Ureter (tissue), 1 donor: Measurements from ENCODE around the gene CHRM4. TPM values are rescaled to one million over a fixed set of nuclear protein-coding genes. Genes with fewer than 3 reads are reported as not detected.

ENCODE experiments used
- DNase-seq: peaks from one replicate; pipeline ENCODE4 v3.0.0-alpha.2; 2020; ENCODE audit warnings: low spot score
- total RNA-seq: library from RNA; stranded (reverse); gene quantifications from one replicate; pipeline ENCODE4 v1.2.4, GENCODE V29; 2023
- donor health status: DM: yes; HTN: yes; CAD: no.

Gene CHRM4
- total RNA-seq, result not detected

DNA sequence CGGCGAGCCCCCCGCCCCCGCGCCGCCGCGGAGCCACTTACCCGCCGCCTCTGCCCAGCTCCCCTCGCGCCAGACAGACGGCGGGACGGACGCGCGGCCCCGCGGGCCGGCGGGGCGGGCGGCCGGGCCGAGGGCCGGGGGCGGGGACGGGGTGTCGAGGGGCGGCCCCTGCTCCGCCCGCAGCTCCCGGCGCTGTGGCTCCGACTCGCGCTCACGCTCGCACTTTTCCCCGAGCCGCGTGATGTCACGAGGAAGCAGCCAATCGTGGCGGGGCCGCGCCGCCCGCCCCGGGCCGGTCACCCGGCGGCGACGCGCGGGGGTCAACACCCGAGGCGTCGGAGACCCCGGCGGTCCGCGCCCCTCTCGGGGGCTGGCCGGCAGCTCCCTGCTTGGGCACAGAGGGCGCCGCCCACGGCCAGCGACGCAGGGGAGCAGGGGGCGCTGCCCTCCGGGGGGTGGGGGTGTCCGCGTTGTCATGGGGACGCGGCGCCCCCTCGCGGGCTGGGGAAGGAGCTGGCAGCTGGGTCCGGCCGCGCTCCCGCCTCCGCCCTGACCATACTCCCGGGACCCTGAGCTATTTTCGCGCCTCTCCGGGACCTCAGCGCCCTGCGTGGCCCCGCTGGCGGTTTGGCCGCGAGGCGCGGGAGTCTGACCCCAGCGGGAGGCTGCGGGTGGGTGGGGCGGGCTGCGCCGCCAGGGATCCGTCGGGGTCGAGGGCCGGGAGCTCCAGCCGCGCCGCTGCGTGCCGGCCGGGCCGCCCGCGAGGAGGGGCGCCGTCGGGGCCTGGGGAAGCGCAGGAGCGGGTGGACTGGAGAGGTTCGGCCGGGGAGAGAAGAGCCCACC lies at the start of gene CHRM4:
Gene CHRM4 (minus strand): TSS at position 199 of the 843 bp plus-strand sequence. CDS start 5,219 bp downstream, outside the sequence.
- no peak for DNase-seq

DNA sequence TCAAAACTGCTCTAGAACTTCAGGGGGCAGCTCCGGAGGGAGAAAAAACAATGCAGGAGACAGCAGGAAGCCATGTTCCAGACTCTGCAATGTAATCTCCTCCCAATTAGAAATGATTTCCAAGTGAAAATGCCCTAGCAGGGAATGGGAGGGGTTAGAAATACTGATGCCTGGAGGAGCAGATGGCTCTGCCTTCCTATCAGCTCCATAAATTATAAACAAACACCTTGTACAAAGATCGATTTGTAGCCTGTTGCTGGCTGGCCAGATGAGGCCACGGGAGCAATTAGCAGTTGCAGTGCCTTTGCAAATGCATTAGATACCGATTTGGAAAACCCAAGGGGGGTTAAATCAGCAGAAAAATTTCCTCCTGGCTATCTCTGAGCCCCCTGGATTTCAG lies 46.6 kb upstream of the CHRM4 start:
- no peak for DNase-seq

DNA sequence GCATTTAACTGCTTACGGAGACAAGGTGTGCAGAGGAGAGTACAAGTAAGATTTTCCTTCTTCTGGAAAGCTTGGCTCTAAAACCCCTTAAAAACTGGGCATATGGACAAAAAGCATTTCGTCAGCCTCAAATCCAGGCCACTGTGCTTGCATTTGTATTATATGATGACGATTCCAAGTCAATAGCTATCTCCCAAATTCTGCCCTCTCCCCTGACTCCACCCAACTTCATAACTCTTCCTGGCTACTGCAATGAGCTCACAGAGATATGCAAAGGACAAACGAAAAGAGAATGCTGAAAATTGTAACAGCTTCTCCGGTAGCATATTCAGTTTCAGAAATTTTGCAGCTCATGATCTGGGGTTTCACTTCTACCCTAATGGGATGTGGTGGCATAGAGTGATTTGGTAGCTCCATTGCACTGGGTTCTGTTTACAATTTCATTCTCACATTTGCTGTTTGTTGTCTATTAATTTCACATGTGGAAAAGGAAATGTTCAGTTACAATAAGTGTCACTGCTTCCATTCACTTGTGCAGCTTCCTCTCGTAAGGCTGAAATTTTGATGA lies 45.6 kb upstream of the CHRM4 start:
- no peak for DNase-seq

DNA sequence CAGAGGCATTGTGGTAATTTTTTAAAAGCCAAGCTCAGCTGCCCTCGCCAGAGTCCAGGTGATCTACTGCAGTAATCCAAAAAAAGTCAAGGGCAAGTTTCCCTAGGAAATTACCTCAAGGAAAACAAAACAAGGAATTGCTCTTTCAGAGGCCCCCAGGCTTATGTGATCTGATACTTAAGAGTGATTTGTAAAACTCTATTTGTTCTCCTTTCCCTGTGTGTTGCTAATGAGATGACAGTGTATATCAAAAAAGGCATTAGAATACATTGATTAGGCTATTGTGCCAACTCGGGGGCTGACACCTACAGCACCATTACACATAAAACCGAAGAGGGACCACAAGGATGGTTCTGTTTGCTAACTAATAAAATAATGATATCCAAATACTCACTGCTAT lies 44.5 kb upstream of the CHRM4 start:
- DNase-seq, result no peak

DNA sequence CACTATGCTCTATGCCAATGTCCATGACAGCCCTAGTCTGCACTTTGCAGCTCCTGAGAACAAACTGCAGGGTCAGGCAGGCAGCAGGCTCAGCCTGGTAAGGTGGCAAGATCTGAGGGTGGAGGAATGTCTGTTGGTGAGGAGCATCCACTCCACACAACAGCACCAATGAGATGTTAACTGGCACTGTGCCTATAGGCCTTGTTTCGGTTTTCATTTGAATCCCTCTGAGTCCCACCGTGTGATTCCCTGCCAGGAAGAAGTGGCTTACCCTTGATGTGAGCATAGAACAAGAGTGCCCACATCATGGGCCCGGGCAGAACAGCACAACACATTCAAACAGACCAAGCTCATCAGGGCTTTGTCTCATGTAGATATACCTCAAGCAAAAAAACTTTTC lies 44.1 kb upstream of the CHRM4 start:
- no peak for DNase-seq

DNA sequence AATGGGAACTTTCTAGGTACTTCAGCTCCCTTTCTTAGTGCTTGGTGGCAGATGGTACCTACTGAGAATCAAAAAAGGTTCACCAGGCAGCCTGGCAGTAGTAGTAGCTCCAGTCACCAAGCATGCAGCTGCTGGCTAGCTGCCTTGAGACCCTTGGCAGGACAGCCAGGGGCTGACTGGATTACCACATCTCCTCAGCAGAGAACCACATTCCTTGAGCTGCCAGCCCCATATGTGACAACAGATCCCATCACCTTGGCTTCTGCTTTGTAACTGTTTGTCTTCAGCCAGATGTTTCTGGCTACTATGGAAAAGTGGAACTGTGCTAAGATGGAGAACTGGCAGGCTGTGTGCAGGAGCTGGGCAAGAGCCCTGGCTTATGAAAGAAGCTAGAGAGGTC lies 39.6 kb upstream of the CHRM4 start:
- no peak for DNase-seq

DNA sequence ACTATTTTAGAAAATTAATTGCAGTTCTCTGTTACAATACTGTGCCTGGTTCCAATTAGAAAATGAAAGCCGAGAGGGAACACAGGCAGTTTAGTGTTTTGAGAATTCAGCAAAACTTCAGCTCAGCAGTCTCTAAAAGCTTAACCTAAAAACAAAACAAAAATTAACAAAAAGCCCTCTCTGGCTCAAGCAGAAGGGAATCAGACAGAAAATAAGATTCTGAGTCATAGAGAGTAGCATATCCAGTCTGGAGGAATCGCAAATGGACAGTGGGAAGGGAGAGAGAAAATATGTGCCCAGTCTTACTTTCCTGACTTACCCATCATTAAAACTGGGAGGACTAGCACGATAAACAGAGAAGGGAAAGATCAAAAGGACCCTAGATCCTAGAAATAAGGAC lies 38.1 kb upstream of the CHRM4 start:
- DNase-seq, result no peak

DNA sequence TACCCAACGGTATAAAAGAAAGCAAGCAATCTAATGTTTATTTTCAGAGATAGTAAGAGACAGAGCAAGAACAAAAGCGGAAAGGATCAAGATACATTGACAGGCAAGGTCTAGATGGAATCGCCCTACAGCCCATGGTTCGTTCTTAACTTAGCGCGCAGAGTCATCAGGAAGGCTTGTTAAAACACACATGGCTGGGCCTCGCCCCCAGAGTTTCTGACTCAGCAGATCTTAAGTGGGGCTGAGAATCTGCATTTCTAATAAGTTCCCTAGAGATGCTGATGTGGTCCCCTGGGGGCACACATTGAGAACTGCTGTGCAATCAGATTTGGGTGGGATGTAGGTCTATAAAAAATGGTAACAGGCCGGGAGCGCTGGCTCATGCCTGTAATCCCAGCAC lies 35.8 kb upstream of the CHRM4 start:
- DNase-seq, result no peak

DNA sequence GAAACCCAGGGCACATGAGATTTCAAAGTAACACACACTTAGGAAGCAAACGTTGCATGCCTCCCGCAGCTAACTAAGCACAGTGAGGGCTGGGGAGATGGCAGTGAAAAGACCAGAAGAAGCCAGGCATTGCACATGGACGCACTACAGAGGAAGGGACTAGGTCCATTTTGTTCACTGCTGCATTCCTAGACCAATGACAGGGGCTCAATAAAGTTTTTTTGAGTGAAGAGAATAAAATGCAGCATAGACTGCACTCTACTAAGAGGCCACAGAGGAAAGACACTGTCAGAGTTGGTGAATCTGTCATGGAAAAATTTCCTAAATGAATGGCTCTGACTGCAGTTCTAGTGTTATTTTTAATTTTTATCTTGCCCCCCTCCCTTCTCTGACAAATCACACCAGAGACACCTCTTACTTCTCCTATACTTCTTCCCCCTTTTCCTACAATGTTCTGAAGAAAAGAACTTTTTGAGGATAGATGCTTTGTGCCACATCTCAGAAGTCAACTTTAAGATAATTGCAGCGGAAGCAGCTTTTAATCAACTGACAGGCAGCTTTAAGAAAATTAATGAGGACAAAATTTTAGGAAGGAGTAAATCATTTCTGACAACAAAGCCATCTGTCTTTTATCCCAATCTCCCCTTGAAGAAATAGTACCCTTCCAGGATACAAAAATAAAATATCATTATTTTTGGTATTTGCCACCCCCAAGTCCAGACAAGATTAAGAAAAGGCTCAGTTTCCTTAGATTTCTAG lies 34.8 kb upstream of the CHRM4 start:
- no peak for DNase-seq

DNA sequence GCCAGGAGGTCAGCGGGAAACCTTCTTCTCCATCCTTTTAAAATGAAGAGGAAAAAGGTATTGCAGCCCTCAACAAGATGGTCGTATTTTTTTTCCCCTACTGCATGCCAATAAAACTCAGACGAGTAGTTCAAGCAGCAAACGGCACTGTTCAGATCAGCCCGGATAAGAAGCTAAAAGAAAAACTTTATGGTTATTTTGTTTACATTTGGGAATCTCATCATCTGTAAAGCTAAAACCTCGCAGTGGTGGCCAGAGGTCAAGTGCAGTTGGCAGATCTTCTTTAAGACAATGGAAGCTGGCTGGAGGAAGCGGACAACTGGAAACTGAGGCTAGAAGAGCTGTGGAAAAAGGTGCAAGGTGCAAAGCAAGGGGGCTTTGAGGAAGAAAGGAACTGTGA lies 31.0 kb upstream of the CHRM4 start:
- no peak for DNase-seq

DNA sequence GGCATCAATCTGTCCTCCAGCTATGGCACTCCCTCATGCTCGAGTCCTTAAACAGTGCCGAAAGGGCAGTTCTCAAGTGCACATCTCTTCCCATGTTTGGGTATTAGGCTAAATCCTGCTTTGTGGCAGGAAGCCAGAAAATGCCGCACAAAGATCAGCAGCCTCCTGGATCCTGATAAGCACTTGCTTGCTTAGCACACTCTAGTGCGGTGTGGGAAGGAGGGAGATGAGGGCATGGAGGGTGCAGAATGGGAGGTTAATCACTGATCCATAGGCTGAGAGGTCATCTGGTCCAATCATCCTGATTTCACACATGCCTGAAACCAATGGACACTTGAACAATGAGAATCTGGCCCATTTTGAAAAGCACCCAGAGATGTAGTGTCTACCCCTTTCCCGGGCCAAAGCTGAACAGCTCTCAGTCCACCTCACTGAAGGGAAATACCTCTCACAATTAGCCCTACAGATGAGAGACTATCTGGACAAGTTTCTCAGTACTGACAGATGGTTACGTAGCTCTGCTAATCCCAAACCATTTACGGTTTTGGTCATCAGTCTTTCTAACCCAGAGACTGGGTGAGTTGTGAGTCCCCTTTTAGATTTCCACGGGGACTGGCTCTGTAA lies 29.8 kb upstream of the CHRM4 start:
- no peak for DNase-seq

DNA sequence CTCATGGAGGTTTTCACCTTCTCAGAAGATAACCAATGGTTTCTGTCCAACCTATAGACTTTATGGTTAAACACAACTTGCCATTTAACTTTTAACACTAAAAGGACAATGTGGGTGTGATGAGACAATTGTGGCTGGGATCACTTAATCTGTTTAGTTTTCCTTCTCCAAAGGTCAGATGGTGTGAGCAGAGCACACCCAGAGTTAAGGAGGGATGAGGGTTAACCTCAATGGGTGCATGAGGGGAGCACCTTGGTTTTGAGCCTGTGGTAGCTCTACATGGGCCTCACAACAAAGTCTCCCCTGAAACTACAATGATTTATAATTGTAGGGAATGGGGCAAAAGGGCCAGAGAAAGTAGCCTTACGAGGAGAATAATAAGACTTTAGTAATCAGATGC lies 28.9 kb upstream of the CHRM4 start:
- DNase-seq, result no peak

DNA sequence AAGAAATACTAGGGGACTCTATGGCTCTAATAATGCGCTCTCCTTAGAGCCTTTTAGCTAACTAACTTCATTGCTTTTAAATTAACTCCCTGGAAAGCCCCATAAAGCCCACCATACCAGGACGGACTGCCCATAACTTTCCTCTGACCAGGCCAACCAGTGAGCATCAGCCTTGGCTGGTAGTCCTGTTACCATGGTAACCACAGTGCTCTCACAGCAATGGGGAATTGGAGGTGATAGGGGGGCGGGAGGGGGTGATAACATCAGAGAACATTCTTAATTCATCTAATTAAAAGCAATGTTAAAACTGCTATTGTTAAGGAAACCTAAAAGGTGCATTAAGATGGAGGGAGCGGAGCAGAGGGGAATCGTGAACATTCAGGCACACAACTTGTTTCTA lies 27.2 kb upstream of the CHRM4 start:
- DNase-seq, result no peak

DNA sequence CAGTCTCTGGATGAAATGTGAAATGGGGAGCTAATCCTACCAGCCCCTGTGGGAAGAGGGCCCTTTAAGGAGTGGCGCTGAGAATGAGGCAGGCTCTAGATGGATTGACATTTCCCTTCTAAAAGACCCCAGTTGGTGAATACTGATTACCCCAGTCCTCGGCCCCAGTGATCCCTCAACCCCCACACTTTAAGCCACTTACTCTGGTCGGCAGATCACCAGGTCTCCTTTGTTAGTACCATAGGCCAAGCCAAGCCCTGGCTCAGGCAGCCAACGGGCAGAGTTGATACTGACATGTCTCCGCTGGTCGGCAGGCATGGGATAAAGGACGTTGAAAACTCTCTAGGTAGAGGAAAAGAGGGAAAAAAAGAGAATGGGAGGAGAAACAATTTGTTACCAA lies 26.1 kb upstream of the CHRM4 start:
- no peak for DNase-seq

DNA sequence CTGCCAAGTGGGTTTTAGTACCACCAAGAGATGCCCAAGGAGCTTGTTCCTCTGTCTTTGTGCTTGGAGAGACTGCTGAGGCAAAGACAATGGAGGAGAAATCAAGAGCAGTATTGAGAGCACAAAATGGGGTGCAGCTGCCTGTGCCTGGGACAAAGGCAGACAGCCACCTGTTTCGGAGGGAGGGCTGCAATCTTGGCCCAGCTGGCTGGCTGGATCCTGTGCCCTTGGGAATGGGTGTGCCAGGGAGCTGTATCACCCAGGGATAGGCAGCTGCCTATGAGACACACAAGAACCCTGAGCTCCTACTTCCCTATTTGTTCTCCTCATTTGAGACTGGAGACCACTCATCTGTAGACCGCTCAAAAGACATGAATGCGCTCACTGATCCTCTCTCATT lies 23.3 kb upstream of the CHRM4 start:
- DNase-seq, result no peak

DNA sequence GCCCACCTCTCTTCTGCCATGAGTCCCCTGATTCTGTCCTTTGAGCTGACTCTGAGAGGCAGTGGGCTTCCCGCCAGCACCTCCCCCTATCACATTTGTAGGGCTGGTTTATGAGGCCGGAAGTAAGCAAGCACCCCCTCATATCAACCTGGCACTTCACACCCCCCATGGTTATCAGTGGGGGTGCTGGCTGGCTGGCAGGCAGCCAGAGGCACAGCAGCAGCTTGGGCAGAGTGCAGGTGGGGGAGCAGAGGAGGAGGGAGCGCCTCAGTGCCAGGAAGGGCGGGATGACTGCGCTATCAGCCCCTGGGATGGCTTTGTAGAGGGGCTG lies 22.9 kb upstream of the CHRM4 start:
- DNase-seq, result no peak

DNA sequence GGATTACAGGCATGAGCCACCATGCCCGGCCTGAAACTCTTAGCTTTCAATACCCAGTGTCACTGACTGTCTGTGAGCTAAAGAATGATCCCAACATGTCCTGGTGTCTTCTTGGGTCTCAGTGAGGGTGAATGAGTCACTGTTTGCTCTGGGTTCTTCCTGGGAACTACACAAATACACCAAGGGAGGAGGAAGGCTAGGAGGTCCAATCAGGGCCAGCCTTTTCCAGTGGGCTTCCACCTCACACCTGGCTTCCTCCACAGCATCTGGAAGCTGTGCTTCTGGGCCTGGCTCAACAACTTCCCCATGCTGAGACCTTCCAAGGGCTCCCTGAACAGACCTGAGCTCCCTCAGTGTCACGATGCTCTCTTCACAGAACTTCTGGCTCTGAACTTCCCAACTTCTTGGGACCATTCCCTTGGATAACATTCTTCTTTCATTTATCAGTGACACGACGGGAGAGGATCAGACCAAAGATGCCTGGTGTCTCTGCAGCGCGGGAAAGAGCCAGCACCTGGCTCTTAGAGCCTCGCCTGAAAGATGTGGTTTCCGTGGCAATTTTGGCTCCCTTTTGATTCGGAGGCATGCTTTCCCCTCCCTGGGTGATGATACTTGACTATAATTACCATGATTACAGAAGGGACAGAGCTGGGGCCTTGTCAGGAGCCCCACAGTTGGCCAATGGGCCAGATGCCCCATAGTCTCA lies 22.3 kb upstream of the CHRM4 start:
- DNase-seq, result no peak

DNA sequence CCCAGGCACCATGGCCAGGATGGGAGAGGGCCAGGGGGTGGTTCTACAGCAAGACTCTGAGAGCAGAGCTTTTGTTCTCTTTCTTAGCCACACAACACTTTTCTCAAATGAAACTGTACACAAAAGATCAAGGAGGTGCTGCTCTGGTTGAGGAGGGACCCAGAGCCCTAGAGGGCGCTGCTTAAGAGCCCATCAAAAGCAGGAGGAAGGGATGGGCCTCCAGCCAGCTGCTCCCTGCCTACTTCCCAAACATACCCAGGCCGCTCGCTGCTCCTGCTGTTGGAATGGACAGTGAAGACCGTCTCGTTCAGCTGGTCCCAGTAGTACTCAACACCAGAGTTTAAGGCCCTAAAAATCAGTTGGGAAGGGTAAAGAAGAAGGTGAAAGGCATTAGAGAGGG lies 18.4 kb upstream of the CHRM4 start:
- no peak for DNase-seq

DNA sequence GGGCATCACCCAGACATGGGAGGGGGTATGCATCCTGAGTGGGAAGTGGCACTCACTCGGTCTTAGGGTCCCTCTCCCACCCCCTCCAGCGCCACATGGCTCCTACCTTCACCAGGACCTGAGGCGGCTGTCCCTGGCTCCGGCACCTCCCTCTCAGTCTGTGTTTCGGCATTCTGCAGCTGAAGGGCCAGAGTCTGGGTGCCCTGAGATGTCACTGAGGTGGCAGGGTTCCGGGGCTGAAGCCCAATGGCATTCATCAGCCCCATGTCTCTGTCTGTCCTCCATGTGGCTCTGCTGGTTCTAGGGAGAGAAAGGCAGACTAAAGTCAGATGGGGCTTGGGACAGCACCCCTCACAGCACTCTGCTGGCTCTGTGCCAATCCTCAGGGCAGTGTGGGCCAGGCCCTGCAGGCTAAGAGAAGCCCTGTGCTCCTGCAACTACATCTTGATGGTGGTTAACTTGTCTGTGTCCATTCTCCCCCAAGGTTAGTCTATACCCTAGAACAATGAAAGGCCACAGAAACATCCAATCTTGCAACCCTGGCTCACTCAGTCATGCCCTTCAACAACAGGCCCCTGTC lies 16.9 kb upstream of the CHRM4 start:
- no peak for DNase-seq

DNA sequence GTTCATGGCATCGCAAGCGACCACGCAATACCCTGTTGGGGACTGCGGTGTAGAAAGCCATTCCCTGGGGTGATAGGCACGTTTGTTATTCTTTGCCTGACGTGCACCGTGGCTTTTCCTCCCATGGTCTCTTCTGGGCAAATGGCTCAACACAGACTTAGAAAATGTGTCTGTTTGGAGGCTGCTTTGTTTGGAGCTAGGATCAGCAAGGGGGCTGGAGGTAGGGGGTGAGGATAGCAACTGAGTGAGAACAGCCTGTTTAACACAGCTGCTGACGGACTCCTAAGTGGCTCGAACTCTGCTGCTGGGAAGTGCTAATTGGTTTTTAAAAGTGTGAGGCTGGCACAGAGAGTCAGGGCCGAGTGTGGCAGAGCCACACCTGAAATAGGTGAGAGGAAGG lies 16.1 kb upstream of the CHRM4 start:
- DNase-seq, result no peak

DNA sequence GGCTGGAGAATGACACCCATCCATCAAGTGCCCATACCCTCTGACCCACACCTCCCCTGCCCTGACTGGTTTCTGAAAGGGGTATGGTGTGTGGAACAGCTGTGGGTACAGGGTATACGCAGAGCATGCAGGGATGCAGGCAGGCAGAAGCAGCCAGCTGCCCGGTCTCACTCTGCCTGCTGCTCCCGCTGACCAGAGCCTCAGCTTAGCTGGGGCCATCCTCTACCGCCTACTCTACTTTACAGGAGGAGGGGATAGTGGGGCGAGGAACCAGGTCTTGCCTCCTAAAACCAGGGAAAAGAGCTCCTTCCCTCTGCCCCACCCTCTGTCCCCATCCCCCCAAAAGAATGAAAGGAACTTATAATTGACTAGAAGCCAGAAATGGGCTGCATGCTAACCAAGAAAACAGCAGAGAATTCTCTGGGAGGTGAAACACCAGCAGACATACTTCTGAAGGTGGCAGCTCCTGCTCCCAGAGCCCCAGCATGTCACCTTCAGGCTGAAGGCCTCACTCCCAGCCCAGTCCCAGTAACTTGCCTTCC lies 13.0 kb upstream of the CHRM4 start:
- DNase-seq, result no peak
